CD4-positive, alpha-beta T cell treated with Interleukin-15 for 4 hours (primary cell): ENCODE data around the gene SSH2.
"Not testable (repeated sequence)": the region's sequence is repeated elsewhere in the genome, so short reads cannot be mapped to it uniquely, and the experiment has no call there.

Experiments
- DNase-seq: peaks from one replicate; pipeline ENCODE4 v3.0.0-alpha.2; 2020; ENCODE audit warnings: low spot score

The SSH2 gene

DNA sequence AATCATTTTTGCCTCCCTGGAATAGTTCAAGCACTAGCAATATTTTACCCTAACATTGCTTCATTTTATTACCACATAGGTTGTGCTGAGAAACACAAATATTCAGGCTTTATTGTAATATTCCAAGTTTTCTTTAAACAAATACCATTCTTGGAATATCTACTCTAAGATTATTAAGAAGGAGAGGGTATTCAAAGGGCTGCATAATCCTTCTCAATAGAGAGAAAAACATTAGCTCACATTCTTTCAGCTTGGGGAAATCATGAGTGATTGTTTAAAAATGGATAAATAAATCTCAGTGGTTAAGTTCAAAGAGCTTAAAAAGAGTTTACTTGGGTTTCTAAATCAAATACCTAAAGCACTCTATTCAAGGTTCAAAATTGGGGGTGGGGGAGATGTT, 195.4 kb downstream of the SSH2 start:
- no peak for DNase-seq

DNA sequence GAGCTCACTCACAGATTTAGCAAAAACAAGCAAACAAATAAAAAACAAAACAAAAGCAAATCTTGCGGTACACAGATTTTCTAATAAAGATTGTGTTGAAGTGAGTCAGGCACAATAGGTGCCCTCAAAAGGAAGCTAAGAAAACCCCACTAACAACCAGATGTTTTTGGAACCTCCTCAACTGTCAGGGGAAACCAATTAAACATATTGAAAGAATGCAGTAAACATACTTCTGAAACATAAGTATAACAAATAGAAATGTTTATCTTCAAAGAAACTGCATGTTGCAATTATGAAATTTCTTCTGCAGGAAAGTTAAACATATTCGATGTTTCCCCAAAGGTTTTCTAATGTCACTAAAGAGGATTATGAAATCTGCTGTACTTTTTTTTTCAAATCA, 196.9 kb downstream of the SSH2 start:
- DNase-seq = no peak

GRCh38 chr17:29732613-29733012, 197.4 kb downstream of the SSH2 start:
- no peak for DNase-seq

DNA sequence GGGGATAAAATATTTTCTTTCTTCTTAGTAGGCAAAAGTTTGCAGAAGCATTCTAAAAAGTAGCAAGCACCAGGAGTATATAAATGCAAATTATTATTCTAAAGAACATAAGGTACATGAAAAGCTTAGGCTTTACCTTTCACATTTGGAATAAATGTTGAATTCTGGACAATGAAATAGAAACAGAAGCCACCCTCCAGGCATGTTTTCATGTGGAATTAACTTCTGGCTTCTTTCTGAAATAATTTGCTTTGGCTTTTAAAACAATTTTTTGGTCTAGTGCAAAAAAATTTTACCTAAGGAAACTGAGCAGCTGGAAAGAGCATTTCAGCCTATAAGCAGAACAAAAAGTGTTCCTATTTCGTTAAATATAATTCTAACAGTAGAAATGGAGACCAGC, 197.8 kb downstream of the SSH2 start:
- no peak for DNase-seq

- DNase-seq = no peak
Measured at GRCh38 chr17:29731589-29731929, 198.5 kb downstream of the SSH2 start.

DNA sequence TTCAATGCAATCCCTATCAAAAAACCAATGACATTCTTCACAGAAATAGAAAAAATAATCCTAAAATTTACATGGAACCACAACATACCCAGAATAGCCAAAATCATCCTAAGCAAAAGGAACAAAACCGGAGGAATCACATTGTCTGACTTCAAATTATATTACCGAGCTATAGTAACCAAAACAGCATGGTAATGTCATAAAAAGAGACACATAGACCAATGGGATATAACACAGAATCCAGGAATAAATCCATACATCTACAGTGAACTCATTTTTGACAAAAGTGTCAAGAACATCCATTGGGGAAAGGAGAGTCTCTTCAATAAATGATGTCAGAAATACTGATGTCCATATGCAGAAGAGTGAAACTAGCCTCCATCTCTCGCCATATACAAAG, 201.5 kb downstream of the SSH2 start:
- no peak for DNase-seq

DNA sequence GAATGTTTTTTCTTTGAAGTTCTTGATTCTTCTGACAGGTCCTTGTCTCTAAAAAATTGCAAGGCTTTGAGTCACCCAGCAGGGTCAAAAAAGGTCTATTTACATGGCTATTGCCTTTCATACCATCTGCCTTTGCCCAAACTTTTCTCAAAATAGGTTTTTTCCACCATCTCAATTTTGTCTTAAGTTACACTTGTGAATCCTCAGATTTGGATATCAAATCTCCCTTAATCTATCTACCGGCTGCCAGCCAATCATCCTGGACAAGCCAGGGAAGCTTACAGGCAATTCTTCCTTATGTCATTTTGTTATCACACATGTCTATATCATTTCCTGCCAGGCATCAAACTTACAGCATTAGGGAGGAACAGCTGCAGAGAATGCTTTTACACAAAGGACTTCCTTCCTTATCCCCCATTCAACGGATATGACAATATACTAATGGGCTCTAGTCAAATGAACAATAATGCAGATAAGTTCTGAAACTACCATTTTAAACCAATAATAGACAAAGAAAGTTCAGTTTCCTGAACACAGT, 203.2 kb downstream of the SSH2 start:
- peak; percentile 39 for DNase-seq

GRCh38 chr17:29725408-29725807, 204.6 kb downstream of the SSH2 start:
- DNase-seq = not testable (repeated sequence)

GRCh38 chr17:29723278-29724047, 206.6 kb downstream of the SSH2 start:
- peak; percentile 49 for DNase-seq

DNA sequence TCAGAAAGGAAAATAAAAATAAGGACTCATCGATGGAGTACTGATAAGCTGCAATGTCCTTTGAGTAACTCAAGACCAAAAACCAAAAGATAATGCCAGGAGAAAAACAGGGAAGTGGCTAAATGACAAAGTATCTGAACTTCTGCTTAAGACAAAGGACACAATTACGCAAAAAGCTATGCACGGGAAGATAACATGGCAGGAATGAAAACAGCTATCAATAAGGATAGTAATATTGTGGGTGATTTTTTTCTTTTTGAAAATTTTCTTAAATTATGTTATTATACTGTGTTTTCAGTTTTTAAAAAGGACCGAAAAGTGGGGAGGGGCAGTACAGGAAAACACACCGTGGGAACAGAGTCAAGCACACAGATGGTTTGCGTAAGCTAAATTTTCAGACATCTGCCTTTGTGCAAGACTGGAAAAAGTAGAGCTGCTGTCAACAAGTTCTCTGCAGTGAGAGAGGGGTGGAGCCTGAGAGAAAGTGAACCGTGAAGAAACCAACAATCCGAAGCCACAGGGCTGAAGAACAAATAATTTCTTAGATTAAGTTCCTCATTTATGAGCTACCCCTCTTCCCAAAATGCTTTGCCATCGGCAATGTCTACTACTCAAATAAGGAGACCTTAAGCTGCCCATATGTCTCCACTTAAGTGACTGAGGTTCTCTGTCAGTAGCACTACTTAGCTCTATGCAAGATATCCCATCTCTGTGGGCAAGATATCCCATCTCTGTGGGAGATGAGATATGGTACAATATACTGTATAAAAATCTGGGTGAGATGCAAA, 207.4 kb downstream of the SSH2 start:
- peak; percentile 50 for DNase-seq

DNA sequence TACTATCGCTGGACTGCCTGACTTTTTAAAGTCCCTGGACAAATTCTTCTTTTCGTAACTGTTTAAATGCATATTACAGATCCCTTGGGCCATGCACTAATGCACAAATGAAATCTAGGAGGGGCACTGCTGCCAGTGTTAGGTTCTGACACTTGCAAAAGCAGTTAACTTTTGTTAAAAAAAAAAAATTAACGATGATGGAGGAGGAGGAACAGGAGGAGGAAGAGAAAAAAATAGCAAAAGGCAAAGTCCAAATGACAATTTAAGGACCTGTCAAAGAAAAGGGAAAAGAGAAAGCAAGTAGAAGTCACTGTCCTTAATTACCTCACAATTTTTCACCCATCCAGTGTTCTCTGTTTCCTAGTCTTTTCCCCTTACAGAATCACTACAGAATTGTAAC, 209.5 kb downstream of the SSH2 start:
- DNase-seq = no peak

- no peak for DNase-seq
Measured at GRCh38 chr17:29719469-29719868, 210.6 kb downstream of the SSH2 start.

DNA sequence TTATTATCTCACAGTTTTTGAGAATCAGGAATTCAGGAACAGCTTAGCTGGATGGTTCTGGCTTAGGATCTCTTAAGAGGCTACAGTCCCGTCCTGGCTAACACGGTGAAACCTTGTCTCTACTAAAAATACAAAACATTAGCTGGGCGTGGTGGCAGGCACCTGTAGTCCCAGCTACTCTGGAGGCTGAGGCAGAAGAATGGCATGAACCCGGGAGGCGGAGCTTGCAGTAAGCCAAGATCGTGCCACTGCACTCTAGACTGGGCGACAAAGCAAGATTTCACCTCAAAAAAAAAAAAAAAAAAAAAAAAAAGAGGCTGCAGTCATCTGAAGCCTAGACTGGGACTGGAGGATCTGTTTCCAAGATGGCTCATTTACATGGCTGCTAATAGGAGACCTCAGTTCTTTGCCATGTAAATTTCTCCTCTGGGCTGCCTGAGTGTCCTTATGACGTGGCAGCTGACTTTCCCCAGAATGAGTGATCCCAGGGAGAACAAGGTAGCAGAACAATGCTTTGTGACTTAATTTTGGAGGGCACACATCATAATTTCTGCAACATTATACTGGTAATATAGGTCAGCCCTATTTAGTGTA, 211.5 kb downstream of the SSH2 start:
- DNase-seq = no peak

- DNase-seq = no peak
Measured at GRCh38 chr17:29717817-29718216, 212.2 kb downstream of the SSH2 start.

DNA sequence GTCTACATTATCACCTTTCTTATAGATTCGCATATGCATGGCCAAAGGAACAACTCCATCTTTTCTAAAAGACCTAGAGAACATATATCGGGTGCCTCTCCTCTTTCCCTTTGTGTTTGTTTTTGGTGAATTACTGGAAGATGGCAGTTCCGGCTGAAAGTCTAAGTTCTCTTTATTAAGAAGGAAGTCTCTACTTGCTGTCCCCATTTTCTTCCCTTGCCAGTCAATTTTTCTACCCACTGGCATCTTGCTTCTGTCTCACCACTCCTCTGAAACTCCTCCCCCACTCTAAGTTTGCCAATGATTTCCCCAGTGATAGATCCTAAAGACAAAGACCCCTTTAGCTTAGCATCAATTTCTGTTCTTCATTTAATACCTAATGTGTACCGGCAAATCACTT, 213.5 kb downstream of the SSH2 start:
- DNase-seq = no peak

DNA sequence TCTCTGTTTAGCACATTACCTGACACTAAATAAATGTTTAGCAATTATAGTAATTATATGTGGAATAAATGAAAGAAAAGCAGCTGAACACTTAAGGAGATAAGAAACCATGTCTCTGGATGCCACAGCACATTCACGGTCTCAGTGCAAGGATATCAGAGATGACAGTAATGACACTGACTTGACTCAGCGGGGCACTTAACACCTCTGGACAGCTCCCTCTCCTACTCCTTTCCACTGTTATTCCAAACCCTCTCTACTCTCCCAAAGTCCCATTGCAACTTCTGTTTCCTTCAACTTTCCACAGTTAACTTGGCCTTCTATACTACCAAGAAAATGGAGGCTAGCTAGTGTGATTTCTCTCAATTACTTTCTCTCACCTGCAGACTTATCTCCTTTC, 214.3 kb downstream of the SSH2 start:
- DNase-seq = no peak

DNA sequence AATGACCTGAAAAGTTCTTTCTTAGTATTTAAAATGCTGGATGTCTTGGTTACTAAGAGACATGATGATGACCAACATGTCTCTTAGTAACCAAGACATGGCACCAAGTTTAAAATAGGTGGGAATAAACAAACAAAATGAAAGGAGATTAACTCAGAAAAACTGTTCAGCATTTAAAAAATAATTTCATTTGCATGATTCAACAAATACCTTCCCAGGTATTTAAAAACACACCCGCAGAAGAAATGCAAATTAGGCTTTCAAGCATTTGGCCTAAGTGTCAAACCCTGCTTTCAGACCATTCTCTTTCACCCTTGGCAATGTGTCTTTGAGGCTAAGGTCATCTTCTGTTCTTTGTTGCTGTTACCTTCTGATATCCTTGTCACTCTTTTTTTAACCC, 215.9 kb downstream of the SSH2 start:
- DNase-seq = no peak

DNA sequence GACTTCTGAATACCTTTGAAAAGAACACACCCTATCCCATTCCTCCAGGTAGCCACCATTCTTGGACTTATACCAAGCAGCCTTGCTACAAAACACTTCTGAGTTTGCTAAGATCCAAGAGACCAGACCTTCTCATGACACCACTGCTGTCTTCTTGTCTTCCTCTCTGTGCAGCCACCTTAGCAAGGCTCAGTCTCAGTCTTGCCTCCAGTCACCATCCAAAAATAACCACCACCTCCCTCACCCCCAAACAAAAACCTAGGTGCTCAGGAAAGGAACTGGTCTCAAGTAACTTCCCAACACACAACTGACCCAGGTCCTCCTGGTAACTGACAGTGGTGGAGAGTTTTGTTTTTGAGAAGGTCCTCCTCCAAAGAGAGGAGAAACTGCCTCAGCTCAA, 216.4 kb downstream of the SSH2 start:
- no peak for DNase-seq

DNA sequence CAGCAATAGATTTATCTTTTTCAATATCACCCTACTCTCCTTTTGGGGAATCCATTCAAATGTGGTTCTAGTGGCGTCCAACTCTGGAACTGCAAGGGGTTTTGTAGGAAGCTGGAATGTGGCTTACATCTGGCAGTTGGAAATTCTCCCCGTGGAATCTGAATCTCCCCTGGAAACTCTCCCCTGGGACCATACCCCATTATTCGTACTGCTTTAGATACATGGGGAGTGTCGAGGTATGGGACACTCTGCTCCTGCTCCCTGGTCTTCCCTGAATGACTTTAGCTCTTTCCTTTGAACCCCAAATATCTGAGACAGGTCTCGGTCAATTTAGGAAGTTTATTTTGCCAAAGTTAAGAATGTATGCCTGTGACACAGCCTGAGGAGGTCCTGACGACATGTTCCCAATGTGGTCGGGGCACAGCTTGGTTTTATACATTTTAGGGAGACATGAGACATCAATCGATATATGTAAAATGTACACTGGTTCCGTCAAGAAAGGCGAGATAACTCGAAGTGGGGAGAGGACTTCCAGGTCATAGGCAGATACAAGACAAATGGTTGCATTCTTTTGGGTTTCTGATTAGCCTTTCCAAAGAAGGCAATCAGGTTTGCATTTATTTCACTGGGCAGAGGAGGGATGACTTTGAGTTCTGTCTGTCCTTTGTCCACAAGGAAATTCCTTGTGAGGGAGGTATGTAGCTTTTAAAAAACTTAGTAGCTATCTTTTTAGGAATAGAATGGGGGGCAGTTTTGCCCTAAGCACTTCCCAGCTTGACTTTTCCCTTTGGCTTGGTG, 218.2 kb downstream of the SSH2 start:
- no peak for DNase-seq

GRCh38 chr17:29710891-29711418, 219.1 kb downstream of the SSH2 start:
- no peak for DNase-seq

- DNase-seq = no peak
Measured at GRCh38 chr17:29710520-29710884, 219.5 kb downstream of the SSH2 start.
